Fibroblast of skin of scalp (primary cell): ENCODE data around the gene NEDD9. TPM values are rescaled to one million over a fixed set of nuclear protein-coding genes. Genes with fewer than 3 reads are reported as not detected.

Experiments
- DNase-seq: peaks from one replicate; pipeline ENCODE4 v3.0.0-alpha.2; 2013
- polyA plus RNA-seq, 2 experiments: library from polyadenylated mRNA; unstranded; fragments of 120-200 nt; gene quantifications; one replicate each; pipeline ENCODE4 v1.2.1, GENCODE V29; 2013; ENCODE audit not compliant: insufficient read length in 2 of 2

NEDD9 gene, protein sequence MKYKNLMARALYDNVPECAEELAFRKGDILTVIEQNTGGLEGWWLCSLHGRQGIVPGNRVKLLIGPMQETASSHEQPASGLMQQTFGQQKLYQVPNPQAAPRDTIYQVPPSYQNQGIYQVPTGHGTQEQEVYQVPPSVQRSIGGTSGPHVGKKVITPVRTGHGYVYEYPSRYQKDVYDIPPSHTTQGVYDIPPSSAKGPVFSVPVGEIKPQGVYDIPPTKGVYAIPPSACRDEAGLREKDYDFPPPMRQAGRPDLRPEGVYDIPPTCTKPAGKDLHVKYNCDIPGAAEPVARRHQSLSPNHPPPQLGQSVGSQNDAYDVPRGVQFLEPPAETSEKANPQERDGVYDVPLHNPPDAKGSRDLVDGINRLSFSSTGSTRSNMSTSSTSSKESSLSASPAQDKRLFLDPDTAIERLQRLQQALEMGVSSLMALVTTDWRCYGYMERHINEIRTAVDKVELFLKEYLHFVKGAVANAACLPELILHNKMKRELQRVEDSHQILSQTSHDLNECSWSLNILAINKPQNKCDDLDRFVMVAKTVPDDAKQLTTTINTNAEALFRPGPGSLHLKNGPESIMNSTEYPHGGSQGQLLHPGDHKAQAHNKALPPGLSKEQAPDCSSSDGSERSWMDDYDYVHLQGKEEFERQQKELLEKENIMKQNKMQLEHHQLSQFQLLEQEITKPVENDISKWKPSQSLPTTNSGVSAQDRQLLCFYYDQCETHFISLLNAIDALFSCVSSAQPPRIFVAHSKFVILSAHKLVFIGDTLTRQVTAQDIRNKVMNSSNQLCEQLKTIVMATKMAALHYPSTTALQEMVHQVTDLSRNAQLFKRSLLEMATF
- 11.2 TPM for polyA plus RNA-seq (2013, experiment 1 of 2; ENCODE audit: insufficient read length)
- 11.7 TPM for polyA plus RNA-seq (2013, experiment 2 of 2; ENCODE audit: insufficient read length)

DNA sequence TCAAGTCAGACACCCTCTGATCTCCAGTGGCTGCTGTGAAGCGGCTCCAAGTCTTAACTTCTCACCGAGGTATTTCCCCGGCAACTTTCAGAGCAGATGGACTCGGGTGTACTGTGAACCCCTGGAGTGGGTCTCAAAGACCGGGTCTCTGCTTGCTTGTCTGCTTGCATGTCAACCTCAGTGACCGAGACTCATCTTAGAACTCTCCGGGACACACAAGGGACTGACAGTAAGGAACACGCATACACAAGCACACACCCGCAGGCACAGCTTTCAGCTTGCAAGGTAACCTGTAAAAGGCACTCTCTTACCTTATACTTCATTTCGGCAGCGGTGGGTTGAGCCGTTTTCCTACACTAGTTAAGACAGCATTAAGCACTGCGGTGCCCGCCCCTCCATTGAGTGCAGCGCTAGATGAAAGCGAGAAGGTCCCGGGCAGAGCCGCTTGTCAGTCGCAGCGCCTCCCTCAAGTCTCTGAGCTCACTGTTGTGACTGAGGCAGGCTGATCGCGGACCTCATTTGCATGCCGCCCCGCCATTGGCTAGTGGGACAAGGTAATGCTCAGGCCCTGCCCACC, at the start of gene NEDD9:
Gene NEDD9, minus strand, starts transcription at position 476 of the 577 bp plus-strand sequence. Its CDS starts 153 bp downstream, at position 323.
- DNase-seq: peak; percentile 96

DNA sequence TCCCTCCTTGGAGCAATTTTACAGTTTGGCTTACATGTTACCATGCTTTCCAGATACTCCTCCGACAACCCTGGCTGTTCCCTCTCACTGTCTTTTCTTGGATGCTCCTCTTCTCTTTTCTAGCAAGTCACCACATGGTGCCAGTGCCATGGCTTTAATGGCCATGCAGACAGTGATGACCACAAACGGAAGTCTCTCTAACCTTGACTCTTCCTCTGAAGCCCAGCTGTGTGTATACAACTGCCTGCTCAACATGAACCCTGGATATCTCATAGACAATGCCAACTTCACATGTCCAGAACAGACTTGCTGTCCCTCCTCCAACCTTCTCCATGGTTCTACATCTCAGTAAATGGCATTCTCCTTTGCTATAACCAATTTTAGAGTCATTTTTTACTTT, 49.8 kb upstream of the NEDD9 start:
- no peak for DNase-seq

DNA sequence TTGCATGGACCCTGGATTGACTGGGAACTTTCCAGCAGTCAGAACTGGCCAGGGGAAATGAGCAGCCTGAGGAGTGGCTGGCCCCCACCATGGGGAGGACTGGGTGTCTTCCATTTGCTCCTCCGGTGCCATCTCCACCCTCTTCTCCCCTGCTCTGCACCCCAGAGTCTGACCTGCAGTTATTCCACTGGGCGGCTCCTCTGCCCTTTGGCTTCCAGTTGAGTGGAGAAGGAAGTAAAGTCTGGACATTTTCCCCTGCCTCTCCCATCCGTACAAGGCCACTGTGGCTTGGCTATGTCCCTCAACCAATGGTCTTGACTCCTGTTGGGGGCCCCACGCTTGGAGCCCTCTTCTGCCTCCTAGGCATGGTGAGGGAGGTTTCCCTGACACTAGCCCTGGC, 47.9 kb upstream of the NEDD9 start:
- DNase-seq: no peak

DNA sequence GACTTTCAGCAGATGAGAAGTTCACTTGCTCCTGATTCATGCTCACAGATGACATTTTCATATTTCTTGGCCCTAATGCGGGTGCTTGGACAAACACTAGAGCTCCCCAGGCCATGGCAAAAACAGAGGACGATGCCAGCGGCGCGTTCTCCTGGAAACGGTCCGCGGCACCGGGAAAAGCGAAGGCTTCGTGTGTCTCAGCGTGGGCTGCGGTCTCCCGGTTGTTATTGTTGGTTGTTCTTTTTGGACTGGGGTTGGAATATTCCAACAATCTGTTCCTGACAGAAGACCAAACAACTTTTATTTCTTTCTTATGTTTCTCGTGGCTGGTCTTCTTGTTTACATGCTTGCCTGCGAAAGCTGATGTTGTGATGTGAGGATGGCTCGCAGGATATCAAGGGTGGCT, 46.8 kb upstream of the NEDD9 start:
- DNase-seq: no peak

DNA sequence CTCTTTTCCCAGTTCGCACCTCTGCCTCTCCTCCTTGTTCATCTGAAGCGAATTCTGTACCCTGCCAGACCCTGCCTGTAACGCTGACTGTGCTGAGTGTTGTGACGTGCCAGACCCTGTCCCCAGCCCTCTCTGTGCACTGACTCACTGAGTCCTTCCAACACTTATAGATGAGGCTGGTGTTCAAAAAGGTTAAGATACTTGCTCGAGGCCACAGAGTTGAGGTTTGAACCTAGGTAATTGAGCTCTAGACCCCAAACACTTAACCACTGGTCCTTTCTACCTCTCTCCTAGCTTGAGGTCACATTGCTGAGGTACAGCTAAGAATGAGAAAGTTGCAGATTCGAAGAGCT, 45.7 kb upstream of the NEDD9 start:
- DNase-seq: no peak

DNA sequence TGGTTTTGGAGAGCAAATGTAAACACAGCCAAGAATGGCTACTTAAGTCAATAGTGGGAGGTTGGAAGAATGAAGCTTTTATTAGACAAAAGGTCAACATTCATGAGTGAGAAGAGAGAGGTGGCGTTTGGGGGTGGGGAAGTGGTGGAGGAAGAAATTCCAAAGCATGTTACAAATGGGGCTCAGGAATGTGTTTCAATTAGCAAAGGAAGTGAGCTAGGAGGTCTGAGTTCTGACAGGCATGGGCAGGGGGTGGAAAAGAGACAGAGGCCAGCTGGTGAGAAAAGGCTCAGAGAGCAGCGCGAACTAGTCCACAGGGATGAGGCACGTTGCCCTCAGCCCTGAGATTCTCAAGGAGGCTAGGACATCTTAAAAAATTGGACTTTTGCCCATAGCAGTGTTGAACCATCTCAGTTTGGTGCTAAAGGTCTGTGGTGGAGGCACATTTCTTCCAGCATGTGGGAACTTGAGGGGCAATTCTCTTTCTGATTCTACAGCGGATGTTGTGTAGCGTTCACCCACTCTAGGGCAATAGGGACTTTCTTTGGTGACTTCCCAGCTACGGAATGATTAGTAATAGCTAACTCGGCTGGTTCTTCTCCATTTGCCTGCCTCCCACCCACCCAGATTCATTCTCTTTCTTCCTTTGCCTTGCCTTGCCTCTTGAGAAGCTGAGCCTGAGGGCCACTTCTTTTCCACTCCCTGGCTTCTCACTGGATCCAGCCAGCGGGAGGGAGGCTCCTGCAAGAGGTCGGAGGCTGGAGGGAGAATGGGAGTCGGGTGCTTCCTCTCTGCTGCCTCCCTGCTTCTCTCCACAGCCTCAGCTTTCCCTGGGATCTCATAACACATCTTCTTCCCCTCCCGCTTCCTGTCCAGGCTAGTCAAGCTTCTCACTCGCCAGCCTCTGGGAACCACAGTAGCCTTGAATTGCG, 45.1 kb upstream of the NEDD9 start:
- peak; percentile 93 for DNase-seq

DNA sequence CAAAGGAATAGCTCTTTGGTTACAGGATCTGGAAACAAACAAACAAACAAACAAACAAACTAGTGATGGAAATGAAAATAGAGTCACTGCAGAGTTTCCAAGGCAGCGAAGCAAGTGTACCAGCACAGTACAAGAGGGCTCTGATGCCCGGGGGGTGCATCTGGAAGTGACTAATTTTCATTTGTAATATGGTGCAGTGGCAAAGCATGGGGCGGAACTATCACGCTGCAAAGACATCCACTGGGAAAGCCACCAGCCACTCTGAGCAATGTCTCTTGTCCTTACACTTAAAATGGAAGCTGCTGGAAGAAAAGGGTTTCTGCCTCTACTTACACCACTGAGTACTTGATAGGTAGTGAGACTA, 44.4 kb upstream of the NEDD9 start:
- no peak for DNase-seq

DNA sequence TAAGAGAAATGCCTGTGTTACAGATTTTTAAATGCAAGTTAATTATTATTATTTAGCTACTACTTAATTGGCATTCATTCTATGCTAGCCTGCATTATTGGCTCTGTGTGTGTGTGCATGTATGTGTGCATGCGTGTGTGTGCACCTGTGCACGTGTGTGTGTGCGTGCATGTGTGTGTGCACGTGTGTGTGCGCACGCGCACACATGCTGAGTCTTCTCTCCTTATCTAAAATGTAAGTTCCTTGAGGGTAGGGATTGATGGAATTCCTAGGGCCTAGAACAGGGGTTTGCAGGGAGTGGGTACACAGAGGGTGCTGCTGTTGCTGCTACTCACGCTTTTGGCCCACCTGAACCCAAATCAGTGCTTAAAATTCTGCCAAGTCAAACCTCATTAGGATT, 43.8 kb upstream of the NEDD9 start:
- DNase-seq: no peak

DNA sequence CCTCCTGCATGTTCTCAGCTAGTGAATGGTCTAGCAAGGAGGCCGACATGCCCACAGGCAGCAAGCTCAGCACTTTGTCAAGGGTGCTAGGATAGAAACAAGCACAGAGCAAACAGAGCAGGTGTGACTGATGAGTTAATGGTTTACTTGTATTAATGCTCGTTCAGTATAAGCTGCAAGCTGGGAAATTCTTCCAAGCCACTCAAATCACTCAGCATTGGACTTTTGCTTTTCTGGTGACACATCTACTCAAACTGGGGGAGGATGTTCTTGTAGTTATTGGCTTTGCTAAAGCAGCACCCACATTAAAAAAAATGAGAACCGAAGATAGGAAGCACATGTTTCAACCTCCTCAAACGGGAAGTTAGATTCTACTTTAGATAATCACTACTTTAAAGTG, 43.1 kb upstream of the NEDD9 start:
- DNase-seq: no peak

DNA sequence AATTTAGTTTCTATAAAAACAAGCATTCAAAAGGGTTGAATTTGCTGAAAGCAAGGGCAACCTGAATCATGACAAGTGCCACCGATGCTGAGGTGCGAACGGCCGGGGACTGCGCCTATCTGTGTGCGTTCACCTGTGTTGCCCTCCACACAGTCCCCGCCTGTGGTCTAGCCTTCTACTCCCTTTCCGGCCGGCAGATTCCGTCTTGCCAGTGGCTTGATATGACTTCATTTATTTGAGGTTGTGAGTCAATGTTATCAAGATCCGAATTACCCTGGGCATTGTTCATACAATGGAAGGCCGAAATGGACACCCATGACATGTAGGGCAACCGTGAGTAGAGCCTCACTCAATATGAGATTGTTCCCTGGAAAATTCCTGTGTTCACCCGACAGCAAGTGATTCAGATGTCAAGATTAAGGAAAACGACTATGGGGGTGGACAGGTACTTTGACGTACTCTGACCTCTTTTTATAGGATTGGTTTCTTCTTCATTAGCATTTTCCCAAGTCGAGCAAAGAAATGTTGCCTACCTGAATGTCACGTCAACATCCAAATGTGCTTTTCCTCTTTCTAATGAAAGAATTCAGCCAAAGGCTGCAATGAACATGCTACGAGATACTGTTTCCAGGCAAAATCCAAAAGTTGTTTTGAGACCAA, 41.1 kb upstream of the NEDD9 start:
- no peak for DNase-seq

DNA sequence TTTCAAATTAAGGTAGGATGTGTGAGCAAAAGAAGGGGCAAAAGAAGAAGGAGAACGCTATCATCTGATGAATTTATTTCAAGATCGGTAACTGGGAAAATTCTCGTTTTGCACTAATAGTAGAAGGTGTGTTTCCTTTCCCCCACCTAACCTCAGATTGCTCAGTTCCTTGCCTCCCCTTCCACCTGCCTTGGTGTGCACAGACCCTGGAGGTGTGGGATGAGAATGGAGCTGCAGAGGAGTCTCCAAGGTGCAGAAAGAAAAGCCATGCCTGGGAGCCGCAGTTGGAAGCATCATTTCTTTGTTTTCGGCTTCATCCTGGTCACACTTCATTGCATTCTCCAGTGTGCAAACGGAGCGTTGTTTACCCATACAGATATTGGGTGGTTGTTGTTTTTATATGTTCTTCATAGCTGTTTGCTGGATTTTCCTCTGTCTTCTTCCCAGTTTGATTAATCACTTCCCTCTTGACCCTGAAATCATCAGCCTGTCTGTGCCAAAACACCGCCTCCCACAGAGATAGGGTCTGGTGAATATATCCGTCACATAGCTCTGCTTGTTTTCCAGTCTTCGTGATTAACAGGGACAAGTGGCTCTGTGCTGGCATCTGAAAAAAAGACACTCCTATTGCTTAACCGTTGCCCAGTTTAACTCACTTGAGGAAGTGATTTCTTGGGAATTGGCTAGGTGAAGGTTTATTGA, 40.2 kb upstream of the NEDD9 start:
- DNase-seq: no peak

DNA sequence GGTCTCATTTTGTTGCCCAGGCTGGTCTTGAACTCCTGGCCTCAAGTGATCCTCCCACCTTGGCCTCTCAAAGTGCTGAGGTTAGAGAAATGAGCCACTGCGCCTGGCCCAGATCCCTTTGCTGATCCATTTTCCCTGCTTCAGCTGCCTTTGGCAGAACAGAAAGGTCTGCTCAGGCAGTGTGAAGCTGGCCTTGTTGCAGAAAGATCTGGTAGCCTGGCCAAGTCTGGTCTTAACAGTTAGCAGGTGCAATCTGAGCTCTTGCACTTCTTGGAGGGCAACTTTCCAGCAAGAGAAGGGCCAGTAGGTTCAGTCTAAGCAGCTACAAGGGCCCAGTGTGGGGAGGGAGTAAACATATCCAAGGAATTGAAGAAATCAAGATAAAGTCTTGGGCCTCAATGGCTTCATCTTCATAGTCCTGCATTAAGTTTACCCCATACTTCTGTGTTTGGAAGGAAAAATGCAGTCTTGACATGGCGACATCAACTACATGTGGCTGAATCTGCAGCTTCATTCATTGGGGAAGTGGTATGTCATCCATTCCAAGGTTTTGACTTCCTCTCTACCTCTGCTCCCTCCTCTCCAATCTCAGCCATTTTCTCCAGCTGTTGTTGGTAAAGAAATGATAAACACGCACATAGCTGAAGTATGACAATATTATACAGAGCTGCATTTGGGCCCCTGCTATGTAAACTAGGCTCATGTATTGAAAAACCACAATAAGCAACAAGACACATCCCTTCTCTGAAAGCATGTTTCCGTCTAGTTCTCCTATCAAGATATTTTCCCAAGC, 39.0 kb upstream of the NEDD9 start:
- DNase-seq: peak; percentile 66

DNA sequence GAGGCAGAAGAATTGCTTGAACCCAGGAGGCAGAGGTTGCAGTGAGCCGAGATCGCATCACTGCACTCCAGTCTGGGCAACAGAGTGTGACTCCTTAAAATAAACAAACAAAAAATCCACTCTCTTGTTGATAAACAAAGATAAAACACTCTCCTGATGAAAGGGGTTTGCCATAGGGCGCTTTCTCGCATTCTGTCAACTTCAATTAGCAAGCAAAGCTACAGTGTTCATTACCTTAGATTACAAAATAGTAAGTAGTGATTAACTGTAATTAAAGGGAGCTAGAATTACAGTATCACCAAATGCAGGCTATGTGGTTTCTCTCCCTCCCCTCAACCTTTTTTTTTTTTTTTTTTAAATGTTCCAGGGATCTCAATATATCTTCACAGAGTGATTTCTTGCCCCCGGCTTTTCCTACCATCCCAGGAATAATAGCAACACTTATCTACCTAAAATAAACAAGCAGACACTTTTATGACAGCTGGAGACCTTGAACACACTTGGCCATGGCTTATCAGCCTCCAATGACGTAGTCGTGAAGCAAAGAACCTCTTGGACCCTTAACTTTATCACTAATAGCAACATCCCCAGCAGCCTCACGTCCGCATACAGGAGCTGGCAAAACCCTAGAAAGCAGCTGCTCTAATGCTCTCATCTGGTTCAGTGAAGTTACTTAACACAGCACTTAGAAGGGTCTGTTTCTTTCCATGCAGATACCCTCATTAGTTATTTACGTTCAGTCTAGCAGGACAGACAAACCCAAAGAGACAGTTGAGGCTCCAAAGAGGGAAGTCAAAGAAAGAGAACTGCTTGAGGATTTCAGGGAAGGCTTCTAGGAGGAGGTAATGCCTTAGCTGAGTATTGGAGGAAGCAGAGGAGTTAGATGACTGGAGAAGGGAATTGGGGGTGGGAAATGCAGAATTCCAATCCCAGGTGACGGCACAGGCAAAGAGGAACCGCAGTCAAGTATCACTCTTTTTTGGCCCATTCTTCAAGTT, 37.9 kb upstream of the NEDD9 start:
- DNase-seq: no peak

DNA sequence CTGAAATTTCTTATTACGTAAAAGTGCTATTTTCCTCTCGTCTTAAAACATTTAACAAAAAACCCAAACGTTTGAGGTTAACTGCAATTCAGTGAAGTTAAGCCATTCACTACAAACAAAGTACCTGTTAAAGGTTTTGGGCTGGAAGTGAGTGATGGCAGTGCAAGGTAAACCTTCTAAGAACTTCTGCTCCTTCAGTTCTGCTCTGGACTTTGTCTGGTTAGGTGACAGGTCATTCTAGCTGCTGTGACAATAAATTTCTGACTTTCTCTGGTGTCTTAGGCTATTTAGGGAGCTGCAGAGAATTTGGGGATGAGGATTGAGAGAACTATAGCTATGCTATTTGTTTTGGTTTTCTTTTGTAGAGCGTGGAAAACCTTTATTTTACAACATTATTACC, 36.5 kb upstream of the NEDD9 start:
- no peak for DNase-seq

DNA sequence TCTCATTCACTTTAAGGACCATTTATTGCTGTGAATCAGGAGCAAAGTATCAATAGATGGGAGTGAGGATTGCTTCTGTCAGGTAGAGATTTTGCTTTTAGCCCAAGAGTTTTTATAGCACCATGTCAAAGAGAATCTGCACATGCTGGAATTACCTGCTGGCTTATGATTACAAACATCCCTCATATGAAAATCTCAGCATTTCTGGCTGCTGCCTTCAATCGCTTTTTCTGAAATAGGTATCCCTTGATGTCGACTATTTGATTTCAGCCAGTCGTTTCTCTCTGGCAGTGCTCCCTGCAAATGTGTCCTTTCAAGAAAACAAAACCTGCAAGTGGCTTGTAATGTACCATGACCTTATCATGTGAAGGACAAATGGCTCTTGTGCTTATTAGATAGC, 34.5 kb upstream of the NEDD9 start:
- DNase-seq: no peak

DNA sequence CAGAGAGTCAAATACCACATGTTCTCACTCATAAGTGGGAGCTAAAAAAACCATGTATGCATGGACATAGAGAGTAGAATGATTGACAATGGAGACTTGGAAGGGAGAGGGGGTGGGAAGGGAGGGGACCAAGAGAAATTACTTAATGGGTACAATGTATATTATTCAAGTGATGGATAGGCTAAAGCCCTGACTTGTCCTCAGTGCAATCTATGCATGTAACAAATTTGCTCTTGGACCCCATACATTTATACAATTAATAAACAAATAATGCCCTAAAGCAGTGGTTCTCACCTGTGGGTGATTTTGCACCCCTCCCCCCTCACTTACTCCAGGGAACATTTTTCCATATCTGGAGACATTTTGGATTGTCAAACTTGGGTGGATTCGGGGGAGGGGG, 33.5 kb upstream of the NEDD9 start:
- no peak for DNase-seq

DNA sequence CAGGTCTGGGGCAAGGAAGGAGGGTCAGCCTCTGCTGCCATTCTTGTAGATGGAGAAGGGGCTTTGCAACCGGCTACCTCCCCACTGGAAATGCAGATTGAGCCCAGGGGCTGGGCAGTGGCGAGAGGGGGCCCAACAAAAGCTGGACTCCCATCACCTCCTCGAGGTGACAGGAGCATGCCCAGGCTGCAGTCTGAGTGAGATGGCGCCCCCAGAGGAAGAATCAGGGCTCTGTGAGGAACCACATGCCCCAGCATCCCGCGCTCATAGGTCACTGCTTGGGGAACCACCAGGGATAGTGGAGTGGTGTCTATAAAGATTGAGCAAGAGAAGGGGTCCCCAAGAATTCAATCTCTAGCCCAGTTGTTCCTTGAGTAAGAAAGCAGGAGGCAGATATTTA, 31.6 kb upstream of the NEDD9 start:
- DNase-seq: no peak

DNA sequence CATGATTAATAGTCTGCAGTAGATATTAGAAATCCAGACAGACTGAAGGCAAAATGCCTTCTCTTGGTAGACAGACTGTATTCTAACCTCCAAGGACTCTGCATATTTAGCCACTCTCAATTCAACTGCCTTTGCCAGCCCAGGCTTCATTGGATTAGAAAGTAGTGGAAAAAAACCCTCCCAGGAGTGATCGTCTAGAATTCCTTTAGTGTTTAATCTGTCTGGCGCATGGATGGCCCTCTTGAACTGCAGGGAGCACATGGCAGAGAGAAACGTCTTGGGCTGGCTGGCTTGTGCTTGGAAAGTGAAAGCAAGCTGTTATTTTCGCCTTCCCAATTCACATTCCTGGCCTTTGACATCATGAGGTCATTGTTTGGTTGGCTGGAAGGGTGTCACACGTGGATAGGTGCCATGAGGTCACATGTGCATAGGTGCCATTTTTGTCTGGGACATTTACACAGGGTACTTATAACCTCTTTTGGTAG, 30.9 kb upstream of the NEDD9 start:
- peak; percentile 84 for DNase-seq

DNA sequence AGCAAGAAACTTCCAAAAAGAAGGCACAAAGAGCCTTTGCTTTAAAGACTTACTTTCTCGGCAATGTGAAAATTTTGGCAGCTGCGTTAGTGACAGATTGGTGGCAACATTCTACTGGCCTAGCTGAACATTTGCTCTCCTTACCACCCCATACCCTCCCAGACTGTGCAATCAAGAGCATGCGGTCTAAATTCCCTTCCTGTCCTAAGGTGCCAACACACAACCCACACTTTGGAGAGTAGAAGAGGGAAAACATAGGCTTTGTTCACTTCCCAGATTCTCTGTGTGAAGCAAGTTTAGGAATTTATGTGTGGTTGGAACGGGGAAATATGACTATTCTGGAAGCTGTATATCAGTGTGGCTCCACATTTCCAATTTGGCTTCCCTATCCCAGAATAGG, 29.8 kb upstream of the NEDD9 start:
- no peak for DNase-seq
